Activated CD4-positive, alpha-beta T cell treated with anti-CD3 and anti-CD28 coated beads for 4 hours (primary cell): Measurements from ENCODE around the gene DPY19L3.
"Not testable (repeated sequence)": the region's sequence is repeated elsewhere in the genome, so short reads cannot be mapped to it uniquely, and the experiment has no call there.

Experiments used
- DNase-seq, 2 donors: peaks; one replicate each; pipeline ENCODE4 v3.0.0-alpha.2; 2020

Gene DPY19L3

DNA sequence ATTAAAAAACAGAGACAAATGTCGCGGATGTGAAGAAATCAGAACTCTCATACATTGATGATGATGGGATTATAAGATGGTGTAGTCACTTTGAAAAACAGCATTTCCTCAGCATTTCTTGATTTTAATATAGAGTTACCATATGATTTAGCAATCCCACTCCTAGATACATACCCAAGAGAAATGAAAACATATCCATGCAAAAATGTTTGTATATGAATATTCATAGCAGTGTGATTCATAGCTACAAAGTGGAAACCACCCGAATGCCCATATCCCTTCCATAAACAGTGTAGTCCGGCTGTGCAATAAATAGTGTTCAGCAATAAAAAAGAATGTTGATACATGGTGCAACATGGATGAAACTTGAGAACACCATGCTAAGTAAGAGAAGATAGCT lies 44.6 kb downstream of the DPY19L3 start:
- DNase-seq, result no peak

DNA sequence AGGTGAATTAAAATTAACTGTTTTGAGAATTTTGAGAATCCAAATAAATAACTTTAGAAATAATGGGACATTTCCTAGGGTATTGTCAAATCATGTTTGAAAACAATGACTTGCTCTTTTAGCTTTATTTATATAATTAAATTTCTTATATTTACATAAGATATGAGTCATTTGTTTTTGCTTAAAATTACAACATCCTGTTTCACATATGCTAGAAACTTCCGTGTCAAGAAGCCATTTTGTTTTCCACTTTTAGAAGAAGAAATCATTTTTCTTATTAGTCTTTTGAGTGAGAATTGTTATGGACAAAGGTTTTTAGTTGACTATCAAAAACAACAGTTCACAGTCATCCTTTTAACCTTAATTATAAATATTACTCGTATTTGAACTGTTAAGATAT lies 48.2 kb downstream of the DPY19L3 start:
- DNase-seq, result no peak

DNA sequence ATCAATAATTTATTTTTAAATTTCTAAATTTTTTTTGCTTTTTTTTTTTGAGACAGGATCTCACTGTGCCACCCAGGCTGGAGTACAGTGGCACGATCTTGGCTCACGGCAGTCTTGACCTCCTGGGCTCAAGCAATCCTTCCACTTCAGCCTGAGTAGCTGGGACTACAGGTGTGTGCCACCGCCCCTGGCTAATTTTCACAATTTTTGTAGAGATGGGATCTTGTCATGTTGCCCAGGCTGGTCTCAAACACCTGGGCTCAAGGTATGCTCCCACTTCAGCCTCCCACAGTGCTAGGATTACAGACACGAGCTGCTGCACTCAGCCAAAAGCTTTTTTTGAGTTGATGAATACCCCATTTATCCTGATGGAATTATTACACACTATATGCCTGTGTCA lies 50.8 kb downstream of the DPY19L3 start:
- DNase-seq, result no peak

DNA sequence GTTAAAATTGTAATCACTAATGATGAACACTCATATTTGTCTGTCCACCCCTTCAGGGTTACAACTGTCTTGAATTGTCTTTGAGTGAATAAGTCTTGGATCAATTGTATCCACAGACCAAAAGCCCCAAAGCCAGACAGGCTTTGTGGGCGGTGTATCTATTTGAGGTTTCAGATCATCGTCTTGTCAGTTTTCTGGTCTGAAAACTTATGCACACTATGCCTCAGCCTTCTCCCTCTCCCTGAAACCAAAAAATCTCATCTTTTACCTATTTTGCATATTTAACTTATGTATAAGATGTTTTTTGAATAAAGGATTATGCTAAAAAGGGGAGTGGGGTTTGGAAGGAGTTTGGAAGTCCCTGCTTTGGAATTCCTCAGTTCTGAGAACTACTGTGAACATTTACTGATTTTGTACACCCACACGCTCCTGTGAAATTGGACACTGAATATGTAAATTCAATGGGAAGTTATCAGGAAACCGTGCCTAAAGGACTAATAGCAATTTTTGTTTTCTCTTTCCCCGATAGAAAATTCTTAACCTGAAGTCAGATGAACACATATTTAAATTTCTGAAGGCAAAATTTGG lies 52.1 kb downstream of the DPY19L3 start:
- no peak for DNase-seq

DNA sequence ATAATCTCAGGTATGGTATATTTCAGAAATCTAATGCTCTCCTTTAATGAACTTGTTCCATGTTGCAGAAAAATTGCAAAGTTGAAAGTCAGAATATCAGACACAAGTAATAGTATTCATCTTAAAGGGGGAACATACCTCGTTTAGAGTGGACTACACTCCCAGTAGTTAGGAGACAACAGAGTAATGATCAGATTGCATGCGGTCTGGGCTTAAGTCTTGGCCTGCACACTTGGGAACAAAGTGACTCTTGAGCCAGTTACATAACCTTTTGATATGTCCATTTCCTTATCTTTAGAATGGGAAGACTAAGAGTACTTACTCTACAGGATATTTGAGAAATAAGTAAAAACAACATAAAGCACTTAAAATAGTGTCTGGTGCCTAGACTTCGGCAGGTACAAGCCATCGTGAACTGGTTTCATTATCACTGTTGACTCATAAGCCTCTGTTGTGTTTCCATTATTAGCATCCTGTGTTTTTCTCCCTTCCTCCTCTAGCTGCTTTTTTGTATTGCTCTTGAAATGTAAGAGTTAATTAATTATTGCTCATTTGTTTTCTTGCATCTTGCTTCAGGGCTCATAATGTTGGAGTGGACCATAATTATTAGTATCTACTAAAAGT lies 53.0 kb downstream of the DPY19L3 start:
- no peak for DNase-seq

DNA sequence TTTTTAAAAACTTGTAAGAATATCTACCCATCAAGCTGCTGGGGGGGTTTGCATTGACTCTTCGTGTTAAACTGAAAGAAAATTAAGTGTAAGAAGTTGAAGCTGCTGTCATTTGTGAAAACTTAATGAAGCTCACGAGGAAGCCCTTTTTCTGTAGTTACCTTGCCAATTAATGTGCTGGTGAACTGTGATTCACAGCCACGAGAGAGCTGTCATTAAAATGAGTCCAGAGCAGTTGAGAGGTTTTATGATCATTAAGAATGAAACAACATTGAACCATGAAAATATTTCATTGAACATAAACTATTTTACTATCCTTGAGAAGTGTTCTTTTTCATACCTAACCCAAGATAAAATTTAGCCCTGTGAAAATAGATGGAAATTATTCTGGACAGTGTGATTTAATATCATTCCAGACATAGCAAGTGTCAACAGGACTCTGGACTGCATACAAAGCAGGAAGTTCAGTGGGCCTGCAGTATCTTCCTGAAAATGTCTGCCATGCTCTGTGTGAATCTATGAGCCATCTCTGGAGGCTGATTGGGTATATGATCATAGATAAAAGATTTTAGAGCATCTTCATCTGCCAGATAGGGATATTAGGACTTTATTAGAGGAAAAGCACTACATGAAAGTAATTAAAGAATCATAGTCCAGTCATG lies 53.8 kb downstream of the DPY19L3 start:
- no peak for DNase-seq

DNA sequence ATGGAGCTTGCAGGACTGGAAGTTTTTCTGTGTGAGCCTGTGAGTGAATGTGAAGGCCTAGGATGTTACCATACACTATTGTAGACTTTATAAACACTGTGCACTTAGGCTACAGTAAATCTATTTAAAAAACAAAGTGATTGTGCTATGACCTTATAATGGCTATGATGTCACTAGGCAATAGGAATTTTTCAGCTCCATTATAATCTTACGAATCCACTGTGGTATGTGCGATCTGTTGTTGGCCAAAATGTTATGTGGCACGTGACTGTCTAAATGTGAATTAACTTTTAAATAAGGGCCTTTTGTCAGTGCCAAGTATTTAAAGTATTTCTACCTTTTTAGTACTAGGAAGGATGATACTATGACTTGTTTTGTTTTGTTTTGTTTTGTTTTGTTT lies 54.9 kb downstream of the DPY19L3 start:
- DNase-seq, result no peak

DNA sequence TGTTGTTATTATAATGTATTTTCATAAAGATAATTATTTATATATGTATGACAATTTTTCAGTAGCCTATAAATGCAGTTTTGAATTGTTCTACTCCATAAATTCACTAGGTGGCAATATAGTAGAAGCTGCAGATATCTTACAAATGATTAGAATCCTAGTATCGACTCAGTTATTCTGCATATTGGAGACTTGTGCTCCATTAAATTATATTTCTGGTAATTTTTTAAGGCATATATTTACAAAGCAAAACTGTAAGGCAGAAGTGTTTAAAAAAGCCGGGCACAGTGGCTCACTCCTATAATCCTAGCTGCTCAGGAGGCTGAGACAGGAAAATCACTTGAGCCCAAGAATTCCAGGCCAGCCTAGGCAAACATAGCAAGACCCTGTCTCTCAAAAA lies 58.7 kb downstream of the DPY19L3 start:
- no peak for DNase-seq

DNA sequence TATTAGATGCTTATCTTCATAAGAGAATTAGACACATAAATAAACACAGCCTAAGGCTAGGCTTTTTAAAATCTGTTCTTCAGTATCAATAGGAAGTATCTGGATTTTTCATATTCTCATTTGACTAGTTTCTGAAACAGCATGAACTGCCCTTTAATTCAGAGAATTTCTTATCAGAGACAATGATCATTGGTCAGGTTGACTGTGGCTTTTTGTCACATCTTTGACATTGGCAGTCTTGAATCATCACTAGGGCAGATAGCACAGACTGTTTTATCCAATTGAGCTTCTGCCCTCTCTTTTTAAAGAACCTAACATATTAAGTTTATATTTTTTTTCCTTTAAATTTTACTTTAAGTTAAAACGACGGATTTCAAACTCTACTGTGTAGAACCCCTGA lies 59.6 kb downstream of the DPY19L3 start:
- DNase-seq, result no peak

DNA sequence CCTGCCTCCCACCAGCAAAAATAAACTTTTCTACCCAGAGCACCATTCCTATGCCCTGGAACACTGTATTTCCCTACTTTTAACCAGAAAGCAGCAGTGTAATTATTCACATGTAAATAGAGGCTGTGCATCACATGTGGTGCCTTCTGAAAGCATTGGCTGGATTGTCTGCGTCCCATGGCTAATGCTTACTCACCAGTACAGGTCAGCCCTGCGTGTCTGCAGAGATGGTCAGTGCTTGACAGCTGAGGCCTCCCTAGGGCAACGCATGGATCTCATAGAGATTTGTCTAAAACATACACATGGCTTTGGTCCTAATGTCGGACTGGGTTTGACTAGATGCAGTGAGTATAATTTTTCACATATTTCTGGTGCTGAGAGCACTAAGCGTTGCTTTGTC lies 64.2 kb downstream of the DPY19L3 start:
- no peak for DNase-seq

DNA sequence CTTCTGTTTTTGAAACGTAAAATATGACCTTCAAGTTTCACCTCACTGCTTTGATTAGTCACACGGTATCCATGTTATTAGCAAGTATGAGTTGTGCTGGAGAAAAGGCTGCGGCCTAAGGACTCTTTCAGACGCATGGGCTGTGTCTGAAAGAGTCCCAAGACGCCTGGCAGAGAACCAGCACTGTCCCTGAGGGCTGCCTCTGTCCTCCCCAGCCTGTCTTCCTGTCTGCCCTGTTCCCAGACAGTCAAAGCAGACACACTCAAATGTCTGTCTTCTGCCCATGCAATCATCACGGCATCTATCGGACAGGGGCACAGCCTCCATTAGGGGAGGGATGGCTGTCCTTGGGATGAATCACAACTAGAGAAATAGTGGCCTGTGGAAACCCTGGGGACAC lies 65.5 kb downstream of the DPY19L3 start:
- no peak for DNase-seq

DNA sequence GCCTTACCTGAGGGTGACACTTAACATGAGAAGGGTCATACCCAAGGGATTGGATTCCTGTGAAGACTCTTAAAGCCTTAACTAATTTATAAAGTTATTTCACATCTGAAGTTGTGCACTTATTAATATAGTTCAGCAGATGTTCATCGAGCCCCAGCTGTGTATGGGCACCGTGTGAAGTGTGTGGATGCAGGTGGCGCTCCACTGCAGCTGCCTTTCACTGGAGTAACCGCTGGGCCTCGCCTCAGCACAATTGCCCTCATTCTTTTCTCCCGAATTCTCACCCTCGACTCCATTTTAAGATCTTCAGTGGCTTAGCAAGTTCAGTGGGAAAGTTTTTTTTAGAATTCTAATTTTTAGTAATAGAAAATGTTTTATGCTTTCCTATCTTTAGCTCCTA lies 66.2 kb downstream of the DPY19L3 start:
- DNase-seq, result no peak

DNA sequence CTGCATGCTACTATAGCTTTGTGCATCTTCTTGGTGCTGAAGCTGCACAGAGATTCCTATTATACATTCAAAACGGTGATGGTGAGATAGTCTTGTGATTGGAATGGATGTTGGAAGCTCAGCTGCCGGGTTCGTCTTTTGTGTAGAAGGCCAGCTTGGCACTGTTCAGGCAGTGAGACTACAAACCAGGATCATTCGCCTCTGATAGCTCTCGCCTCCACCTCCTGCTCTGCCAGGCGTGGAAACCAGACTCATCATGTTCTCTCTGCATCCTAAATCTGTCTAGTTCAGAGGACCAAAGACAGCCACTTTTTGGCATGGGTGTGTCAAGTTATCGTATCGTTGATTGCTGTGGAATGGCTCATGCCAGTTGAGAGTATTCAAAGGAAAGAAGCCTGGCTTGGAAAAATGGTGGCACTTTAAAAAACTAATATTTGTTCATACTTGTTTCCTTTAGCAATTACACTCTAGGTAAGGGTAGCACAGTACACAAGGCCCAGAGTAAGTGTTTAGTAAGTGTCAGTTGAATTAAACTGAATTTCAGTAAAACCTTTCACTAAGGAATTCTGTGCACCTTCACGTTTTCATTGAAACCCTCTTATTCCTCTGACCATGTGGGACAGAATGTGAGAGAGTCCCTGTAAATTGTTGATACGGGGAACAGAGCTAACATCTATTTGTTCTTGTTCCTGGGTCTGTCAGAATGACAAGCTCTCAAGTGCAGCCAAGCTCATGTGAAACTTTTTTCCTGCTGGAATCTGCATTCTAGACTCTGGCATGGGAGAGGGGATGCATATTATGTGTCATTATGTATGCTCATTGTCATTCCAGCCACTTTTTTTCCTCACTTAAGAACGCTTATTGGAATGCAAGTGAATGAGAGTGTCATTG lies 69.8 kb downstream of the DPY19L3 start:
- DNase-seq, result no peak

DNA sequence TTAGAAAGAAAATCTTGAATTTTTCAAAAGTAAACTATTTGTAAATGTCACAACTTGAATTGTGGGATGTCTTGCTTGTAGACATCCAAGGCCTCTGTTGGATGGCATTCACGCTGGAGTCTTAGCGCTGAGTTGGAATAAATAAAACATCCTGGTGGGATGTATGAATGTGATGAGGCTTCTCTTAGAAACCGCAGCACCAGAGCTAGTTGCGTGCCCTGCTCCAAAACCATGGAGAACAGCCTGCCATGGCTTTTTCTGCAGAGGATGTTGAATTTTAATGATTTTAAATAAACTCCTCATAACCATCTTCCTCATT lies 70.4 kb downstream of the DPY19L3 start:
- no peak for DNase-seq

DNA sequence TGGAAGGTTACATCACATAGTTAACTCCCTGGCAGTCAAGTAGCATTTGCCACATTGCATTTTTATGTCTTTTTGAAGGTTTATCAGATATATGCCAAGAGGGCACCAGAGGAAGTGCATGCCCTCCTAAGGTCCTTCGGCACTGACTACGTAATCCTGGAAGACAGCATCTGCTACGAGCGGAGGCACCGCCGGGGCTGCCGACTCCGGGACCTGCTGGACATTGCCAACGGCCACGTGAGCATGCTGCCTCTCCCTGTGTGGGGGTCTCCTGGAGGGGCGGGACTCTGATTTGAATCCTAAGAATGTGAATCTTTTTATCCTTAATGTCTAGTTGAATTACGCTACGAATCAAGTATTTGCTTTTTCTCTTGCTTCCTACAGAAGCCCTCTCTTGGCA lies 74.8 kb downstream of the DPY19L3 start:
- DNase-seq, result no peak

DNA sequence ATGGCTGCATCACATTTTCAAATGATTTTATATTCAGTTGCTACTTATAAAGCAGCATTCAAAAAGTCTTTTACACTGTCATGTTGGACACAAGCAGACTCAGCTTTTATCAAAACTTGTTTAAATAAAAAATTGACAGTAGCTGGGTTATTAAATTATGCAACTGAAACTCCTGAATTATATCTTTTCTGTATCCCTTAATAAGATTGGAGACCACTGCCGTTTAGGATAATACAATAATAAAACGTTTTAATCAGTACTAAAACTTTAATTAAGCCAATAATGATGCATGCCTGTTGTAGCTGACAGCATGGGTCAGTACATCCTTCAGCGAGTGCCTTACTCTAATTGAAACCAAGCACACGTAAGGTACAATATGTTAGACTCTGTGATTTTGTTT lies 78.0 kb downstream of the DPY19L3 start:
- DNase-seq, result no peak

DNA sequence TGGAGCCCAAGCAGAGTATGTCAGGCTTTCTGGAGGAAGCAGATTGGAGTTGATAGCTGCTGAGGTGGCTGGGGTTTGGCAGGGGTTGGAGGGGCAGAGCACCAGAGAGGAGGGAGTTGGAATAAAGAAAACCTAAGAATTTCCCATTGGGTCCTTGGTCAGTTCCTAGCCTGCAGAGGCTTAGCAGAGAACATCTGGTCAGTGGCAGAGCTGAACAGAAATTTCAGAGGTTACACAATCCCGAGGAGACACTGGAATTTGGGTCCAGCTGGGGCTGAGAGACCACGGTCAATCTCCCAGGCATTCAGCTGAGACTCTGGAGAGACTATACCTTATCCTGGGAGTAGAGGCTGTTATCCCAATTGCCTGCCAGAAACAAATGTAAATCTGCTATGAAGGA lies 84.4 kb downstream of the DPY19L3 start:
- DNase-seq, result no peak

DNA sequence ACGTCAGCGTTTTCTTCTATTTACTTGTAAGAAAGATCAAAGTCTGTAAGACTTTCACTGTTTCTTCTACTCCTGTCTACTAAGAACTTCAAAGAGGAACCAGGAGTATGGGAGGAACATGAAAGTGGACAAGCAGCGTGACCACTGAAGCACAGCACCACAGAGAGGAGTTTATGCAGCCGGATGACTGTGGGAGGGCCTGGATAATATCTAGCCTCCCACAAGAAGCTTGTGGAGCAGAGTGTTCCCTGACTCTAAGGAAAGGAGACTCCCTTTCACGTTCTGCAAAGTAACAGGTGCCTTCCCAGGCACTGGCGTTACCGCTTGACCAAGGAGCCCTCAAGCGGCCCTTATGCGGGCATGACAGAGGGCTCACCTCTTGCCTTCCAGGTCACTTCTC lies 91.8 kb downstream of the DPY19L3 start:
- no peak for DNase-seq

DNA sequence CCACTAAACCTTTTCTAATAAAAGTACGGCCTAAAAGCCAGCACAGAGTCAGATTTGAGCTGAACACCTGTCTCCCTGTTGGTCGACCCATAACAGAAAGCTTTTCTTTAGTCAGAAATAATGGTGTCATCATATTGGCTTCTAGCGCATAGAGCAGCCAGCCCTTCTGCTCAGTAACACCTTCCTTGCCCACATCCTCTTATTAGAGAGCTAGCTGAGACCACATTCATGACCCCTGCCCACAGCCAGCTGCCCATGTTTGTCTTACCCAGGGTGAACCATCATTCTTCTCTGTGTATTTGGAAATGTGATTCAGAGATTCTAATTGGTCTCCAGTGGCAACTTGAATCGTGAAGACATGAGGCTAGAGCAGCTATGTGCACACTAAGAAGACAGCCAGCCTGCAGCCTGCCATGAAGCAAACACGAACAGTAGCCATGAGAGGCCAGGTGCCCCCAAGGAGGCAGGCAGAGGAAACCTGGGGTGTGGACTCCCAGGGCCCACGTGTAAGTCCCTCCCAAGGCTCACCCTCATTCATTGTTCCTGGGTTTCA lies 93.2 kb downstream of the DPY19L3 start:
- DNase-seq, result no peak

DNA sequence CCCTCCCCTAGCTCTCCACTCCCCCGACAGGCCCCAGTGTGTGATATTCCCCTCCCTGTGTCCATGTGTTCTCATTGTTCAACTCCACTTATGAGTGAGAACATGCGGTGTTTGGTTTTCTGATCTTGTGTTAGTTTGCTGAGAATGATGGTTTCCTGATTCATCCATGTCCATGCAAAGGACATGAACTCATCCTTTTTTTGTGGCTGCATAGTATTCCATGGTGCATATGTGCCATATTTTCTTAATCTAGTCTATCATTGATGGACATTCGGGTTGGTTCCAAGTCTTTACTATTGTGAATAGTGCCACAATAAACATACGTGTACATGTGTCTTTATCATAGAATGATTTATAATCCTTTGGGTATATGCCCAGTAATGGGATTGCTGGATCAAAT lies 106.9 kb downstream of the DPY19L3 start:
- DNase-seq, result not testable (repeated sequence)

DNA sequence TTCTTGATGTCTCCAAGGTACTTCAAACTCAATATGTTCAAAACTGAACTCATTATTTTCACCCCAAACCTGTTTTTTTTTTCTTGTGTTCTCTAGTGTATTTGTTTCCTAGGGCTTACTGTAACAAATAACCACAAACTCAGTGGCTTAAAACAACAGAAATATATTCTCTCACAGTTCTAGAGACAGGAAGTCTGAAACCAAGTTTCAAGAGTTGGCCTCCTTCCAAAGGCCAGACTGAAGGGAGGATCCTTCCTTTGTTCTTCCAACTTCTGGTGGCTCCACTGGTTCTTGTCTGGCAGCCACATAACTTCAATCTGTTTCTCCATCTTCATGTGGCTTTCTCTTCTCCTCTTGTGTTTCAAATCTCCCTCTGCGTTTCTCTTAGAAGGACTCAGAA lies 113.5 kb downstream of the DPY19L3 start:
- no peak for DNase-seq

DNA sequence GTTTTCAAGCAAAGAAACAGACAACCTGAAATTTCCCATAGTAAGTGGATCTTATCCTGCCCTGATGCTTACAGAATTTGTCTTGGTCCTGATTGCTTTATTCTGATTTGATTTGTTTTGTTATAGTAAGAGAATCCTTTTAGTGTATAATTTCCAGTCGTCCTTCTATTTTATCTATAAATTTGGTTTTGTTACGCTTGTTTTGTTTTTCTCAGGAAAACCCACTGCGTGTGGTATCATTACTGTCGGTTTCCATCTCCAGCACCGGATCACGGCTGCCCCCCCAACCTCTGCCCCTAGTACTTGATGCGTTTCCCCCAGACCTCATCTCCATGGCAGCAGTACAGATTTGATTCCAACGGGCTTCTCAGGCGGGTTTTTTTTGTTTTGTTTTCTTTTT lies 117.4 kb downstream of the DPY19L3 start:
- no peak for DNase-seq

DNA sequence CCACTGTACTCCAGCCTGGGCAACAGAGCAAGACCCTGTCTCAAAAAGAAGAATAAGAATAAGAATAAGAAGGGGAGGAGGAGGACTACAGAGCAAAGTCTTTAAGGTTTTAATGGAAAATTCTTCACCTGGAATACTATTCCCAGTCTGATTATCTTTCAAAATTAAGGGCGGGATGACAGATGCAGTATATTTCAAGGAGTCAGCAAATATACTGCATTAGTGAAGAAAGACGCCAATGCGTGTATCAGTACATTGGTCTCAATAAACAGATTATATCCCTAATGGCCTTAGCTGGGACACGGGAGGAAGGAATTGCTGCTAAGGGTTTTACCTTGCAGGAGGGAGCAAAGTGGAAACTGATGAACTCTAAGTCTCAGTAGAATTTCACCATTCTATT lies 121.3 kb downstream of the DPY19L3 start:
- DNase-seq, result no peak

DNA sequence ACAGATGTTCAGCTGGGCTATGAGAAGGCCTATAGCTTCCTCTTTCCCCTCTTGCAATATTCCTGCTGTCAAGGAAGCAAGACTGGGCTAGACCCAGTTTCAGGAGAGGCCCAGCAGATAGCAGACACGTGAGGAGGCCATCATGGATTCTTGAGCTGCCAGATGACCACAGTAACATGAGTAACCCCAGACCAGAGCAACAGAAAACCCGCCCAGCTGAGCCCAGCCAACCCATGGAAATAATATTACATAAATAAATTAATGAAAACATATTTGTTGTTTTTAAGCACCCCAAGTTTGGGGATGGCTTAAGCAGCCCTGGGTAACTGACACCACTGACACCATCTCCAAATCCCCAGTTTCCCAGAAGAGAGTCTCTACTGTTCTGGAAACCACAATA lies 125.2 kb downstream of the DPY19L3 start:
- DNase-seq, result no peak
